HEK293 (cell line): Measurements from ENCODE around the gene MRPL34.

Source experiments
- CTCF ChIA-PET: fragments of 350-600 bp; formaldehyde crosslinking; extraction: SDS; loops from one replicate; lab custom pipeline; 2021; ENCODE audit warnings: antibody characterized with exemption; lab: Yijun Ruan, JAX
- POLR2A ChIA-PET: fragments of 300-600 bp; formaldehyde crosslinking; extraction: SDS; loops from one replicate; lab custom pipeline; 2020; ENCODE audit warnings: antibody characterized with exemption, inconsistent platforms; lab: Yijun Ruan, JAX
- H3K27ac ChIP-seq: fragments of 200-500 bp; sonication (Bioruptor generic); 2 replicates; pipeline ENCODE4 v1.5.1; 2014; ENCODE audit warnings: low read depth, low read length, control low read depth, inconsistent platforms; ENCODE audit errors: extremely low read depth
- H3K36me3 ChIP-seq, 2 experiments: fragments of 200-500 bp in 1 of 2; sonication (Bioruptor generic) in 1 of 2; 1 replicate in 1 of 2; 2 replicates in 1 of 2; pipeline ENCODE4 v1.5.1; 2014 to 2017; ENCODE audit warnings: inconsistent platforms in 2 of 2, low read length in 2 of 2; ENCODE audit not compliant: control insufficient read depth in 2 of 2, insufficient read depth in 1 of 2
- H3K4me1 ChIP-seq: fragments of 200-500 bp; sonication (Bioruptor generic); 2 replicates; pipeline ENCODE4 v1.5.1; 2014; ENCODE audit warnings: mild to moderate bottlenecking, low read length, inconsistent platforms; ENCODE audit not compliant: control insufficient read depth, insufficient read depth
- H3K4me3 ChIP-seq: 2 replicates; pipeline ENCODE4 v1.5.1; 2011; ENCODE audit warnings: low read depth, mild to moderate bottlenecking, control low read depth, low read length, moderate library complexity
- H3K9me3 ChIP-seq: fragments of 200-500 bp; sonication (Bioruptor generic); 2 replicates; pipeline ENCODE4 v1.5.1; 2014; ENCODE audit warnings: low read depth, low read length, inconsistent platforms; ENCODE audit not compliant: control insufficient read depth, insufficient read depth
- ELK4 ChIP-seq: IDR thresholded peaks from 2 replicates; pipeline ENCODE4 v1.6.1; 2011; ENCODE audit warnings: mild to moderate bottlenecking, low read depth, low read length, borderline replicate concordance
- HOXC10 ChIP-seq: sonication (generic); formaldehyde crosslinking; IDR thresholded peaks from 2 replicates; pipeline ENCODE4 v1.8.1; 2023; ENCODE audit warnings: mild to moderate bottlenecking, missing genetic modification reagents
- IKZF3 ChIP-seq: fragments of 450-650 bp; IDR thresholded peaks from 2 replicates; pipeline ENCODE4 v1.5.0; 2018; ENCODE audit warnings: missing biosample characterization, mild to moderate bottlenecking, missing genetic modification characterization, moderate library complexity
- KLF1 ChIP-seq: fragments of 450-650 bp; formaldehyde crosslinking; IDR thresholded peaks from 2 replicates; pipeline ENCODE4 v1.5.1; 2016; ENCODE audit warnings: missing biosample characterization, missing genetic modification characterization
- OSR2 ChIP-seq: fragments of 450-650 bp; formaldehyde crosslinking; IDR thresholded peaks from 2 replicates; pipeline ENCODE4 v1.5.1; 2016; ENCODE audit warnings: missing biosample characterization, missing genetic modification characterization
- PRDM1 ChIP-seq: fragments of 450-650 bp; formaldehyde crosslinking; IDR thresholded peaks from 2 replicates; pipeline ENCODE4; 2016; ENCODE audit warnings: missing biosample characterization, missing genetic modification characterization
- TRIM28 ChIP-seq: IDR thresholded peaks from 2 replicates; pipeline ENCODE4 v1.6.1; 2011; ENCODE audit warnings: low read length, control low read depth, borderline replicate concordance
- ZFP37 ChIP-seq: fragments of 450-650 bp; formaldehyde crosslinking; IDR thresholded peaks from 2 replicates; pipeline ENCODE4 v1.5.1; 2016; ENCODE audit warnings: missing biosample characterization, missing genetic modification characterization
- ZNF10 ChIP-seq: fragments of 450-650 bp; formaldehyde crosslinking; IDR thresholded peaks from 2 replicates; pipeline ENCODE4 v1.5.1; 2017; ENCODE audit warnings: missing biosample characterization, missing genetic modification characterization
- ZNF132 ChIP-seq: fragments of 450-650 bp; formaldehyde crosslinking; IDR thresholded peaks from 2 replicates; pipeline ENCODE4 v1.5.1; 2017; ENCODE audit warnings: missing biosample characterization, missing genetic modification characterization, borderline replicate concordance
- ZNF133 ChIP-seq: fragments of 450-650 bp; formaldehyde crosslinking; IDR thresholded peaks from 2 replicates; pipeline ENCODE4 v1.5.1; 2016; ENCODE audit warnings: missing biosample characterization, missing genetic modification characterization
- ZNF184 ChIP-seq: fragments of 450-650 bp; IDR thresholded peaks from 2 replicates; pipeline ENCODE4 v1.5.1; 2018; ENCODE audit warnings: missing biosample characterization, mild to moderate bottlenecking, missing genetic modification characterization
- ZNF24 ChIP-seq: fragments of 450-650 bp; formaldehyde crosslinking; IDR thresholded peaks from 2 replicates; pipeline ENCODE4 v1.5.1; 2016; ENCODE audit warnings: missing biosample characterization, missing genetic modification characterization
- ZNF394 ChIP-seq: fragments of 450-650 bp; formaldehyde crosslinking; IDR thresholded peaks from 2 replicates; pipeline ENCODE4 v1.5.1; 2016; ENCODE audit warnings: missing biosample characterization, missing genetic modification characterization, mild to moderate bottlenecking, moderate library complexity, borderline replicate concordance
- ZNF501 ChIP-seq: fragments of 450-650 bp; formaldehyde crosslinking; IDR thresholded peaks from 2 replicates; pipeline ENCODE4 v1.5.1; 2016; ENCODE audit warnings: missing biosample characterization, missing genetic modification characterization
- ZNF548 ChIP-seq: fragments of 450-650 bp; formaldehyde crosslinking; IDR thresholded peaks from 2 replicates; pipeline ENCODE4 v1.5.1; 2016; ENCODE audit warnings: missing biosample characterization, missing genetic modification characterization
- ZNF600 ChIP-seq: fragments of 450-650 bp; formaldehyde crosslinking; IDR thresholded peaks from 2 replicates; pipeline ENCODE4 v1.5.1; 2016; ENCODE audit warnings: missing biosample characterization, missing genetic modification characterization
- ZNF654 ChIP-seq: fragments of 450-650 bp; formaldehyde crosslinking; IDR thresholded peaks from 2 replicates; pipeline ENCODE4 v1.5.1; 2016; ENCODE audit warnings: low read depth, missing biosample characterization, missing genetic modification characterization
- ZNF701 ChIP-seq: fragments of 450-650 bp; formaldehyde crosslinking; IDR thresholded peaks from 2 replicates; pipeline ENCODE4 v1.5.1; 2016; ENCODE audit warnings: missing biosample characterization, missing genetic modification characterization
- ZNF747 ChIP-seq: fragments of 450-650 bp; formaldehyde crosslinking; IDR thresholded peaks from 2 replicates; pipeline ENCODE4 v1.5.1; 2016; ENCODE audit warnings: missing biosample characterization, missing genetic modification characterization
- ZNF777 ChIP-seq: fragments of 450-650 bp; formaldehyde crosslinking; IDR thresholded peaks from 2 replicates; pipeline ENCODE4 v1.5.1; 2017; ENCODE audit warnings: missing biosample characterization, missing genetic modification characterization, borderline replicate concordance
- ZNF791 ChIP-seq: fragments of 450-650 bp; formaldehyde crosslinking; IDR thresholded peaks from 2 replicates; pipeline ENCODE4 v1.5.1; 2016; ENCODE audit warnings: missing biosample characterization, missing genetic modification characterization
- ZSCAN18 ChIP-seq: fragments of 450-650 bp; formaldehyde crosslinking; IDR thresholded peaks from 2 replicates; pipeline ENCODE4 v1.5.1; 2016; ENCODE audit warnings: missing biosample characterization, missing genetic modification characterization
- ZSCAN5A ChIP-seq: fragments of 450-650 bp; formaldehyde crosslinking; IDR thresholded peaks from 2 replicates; pipeline ENCODE4 v1.5.1; 2016; ENCODE audit warnings: missing biosample characterization, missing genetic modification characterization
- ZXDB ChIP-seq: fragments of 450-650 bp; formaldehyde crosslinking; IDR thresholded peaks from 2 replicates; pipeline ENCODE4 v1.5.1; 2016; ENCODE audit warnings: missing biosample characterization, missing genetic modification characterization
- TF ChIP-seq, protein P1 (sequence below): fragments of 450-650 bp; formaldehyde crosslinking; IDR thresholded peaks from 2 replicates; pipeline ENCODE4 v1.5.1; 2017; ENCODE audit warnings: missing biosample characterization, missing genetic modification characterization
- TF ChIP-seq, protein P2 (sequence below): fragments of 450-650 bp; formaldehyde crosslinking; IDR thresholded peaks from 2 replicates; pipeline ENCODE4; 2016; ENCODE audit warnings: missing biosample characterization, missing genetic modification characterization

The MRPL34 gene

GRCh38 chr19:17296273-17296672, 9.4 kb upstream of the MRPL34 start:
- H3K27ac ChIP-seq, result no peak overlapping the region
- TF ChIP-seq HOXC10 (CRISPR knock-in tag), result no peak
- TF ChIP-seq ZXDB (tag by site-specific recombination), result no peak
- TF ChIP-seq KLF1 (tag by site-specific recombination), result no peak
- TF ChIP-seq TRIM28, result no peak
- TF ChIP-seq, protein P1, sequence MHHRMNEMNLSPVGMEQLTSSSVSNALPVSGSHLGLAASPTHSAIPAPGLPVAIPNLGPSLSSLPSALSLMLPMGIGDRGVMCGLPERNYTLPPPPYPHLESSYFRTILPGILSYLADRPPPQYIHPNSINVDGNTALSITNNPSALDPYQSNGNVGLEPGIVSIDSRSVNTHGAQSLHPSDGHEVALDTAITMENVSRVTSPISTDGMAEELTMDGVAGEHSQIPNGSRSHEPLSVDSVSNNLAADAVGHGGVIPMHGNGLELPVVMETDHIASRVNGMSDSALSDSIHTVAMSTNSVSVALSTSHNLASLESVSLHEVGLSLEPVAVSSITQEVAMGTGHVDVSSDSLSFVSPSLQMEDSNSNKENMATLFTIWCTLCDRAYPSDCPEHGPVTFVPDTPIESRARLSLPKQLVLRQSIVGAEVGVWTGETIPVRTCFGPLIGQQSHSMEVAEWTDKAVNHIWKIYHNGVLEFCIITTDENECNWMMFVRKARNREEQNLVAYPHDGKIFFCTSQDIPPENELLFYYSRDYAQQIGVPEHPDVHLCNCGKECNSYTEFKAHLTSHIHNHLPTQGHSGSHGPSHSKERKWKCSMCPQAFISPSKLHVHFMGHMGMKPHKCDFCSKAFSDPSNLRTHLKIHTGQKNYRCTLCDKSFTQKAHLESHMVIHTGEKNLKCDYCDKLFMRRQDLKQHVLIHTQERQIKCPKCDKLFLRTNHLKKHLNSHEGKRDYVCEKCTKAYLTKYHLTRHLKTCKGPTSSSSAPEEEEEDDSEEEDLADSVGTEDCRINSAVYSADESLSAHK, result no peak
- TF ChIP-seq ZNF184, result no peak
- TF ChIP-seq, protein P2, sequence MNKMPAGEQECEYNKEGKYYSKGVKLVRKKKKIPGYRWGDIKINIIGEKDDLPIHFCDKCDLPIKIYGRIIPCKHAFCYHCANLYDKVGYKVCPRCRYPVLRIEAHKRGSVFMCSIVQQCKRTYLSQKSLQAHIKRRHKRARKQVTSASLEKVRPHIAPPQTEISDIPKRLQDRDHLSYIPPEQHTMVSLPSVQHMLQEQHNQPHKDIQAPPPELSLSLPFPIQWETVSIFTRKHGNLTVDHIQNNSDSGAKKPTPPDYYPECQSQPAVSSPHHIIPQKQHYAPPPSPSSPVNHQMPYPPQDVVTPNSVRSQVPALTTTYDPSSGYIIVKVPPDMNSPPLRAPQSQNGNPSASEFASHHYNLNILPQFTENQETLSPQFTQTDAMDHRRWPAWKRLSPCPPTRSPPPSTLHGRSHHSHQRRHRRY (tag by site-specific recombination), result no peak
- TF ChIP-seq ZNF600 (tag by site-specific recombination), result peak; percentile 70
- peak; percentile 15; the same call in 1 of the 2 replicates for TF ChIP-seq OSR2 (tag by site-specific recombination)
- no peak for TF ChIP-seq ZNF747 (tag by site-specific recombination)
- TF ChIP-seq ZFP37 (tag by site-specific recombination), result no peak
- no peak for TF ChIP-seq ZSCAN18 (tag by site-specific recombination)
- TF ChIP-seq ZNF791 (tag by site-specific recombination), result no peak
- TF ChIP-seq IKZF3 (tag by site-specific recombination), result no peak
- TF ChIP-seq ZNF10 (tag by site-specific recombination), result 0 out of 2 replicates have a peak, but pooled peaks have one; percentile 11
- TF ChIP-seq ELK4, result no peak
- TF ChIP-seq ZNF654 (tag by site-specific recombination), result peak; percentile 40
- peak; percentile 34; the same call in 1 of the 2 replicates for TF ChIP-seq PRDM1 (tag by site-specific recombination)
- POLR2A ChIA-PET, result interaction anchor here (0.6 kb wide), 1 partner anchor 9 kb away, joined by 3 read pairs; no protein-coding TSS in a partner anchor

GRCh38 chr19:17296976-17297375, 8.7 kb upstream of the MRPL34 start:
- Histone ChIP-seq H3K4me3 (no peak overlapping the region), H3K9me3 (no peaks in the 10 kb centered on the region), H3K4me1 (no peaks in the 10 kb centered on the region), H3K27ac (no peak overlapping the region), H3K36me3 (peaks cover 0 to 54% of the 10 kb centered on the region in 2 experiments; a peak in 2 of 3 replicates)
- POLR2A ChIA-PET, result interaction anchor here (1.0 kb wide), 4 partner anchors 8 to 82 kb away, joined by 3 to 4 read pairs (median 3); partner anchors contain the start of genes ANO8, DDA1 and USE1
- CTCF ChIA-PET, result interaction anchor here (0.7 to 2.1 kb wide), 3 partner anchors 37 to 233 kb away, joined by 3 to 10 read pairs (median 4); no protein-coding TSS in a partner anchor
- TF ChIP-seq ZNF548 (tag by site-specific recombination) (no peak), ZNF394 (tag by site-specific recombination) (no peak), ZNF501 (tag by site-specific recombination) (no peak), ZSCAN5A (tag by site-specific recombination) (no peak), ZNF701 (tag by site-specific recombination) (no peak), ZNF24 (tag by site-specific recombination) (no peak), ZNF747 (tag by site-specific recombination) (no peak), ZNF132 (tag by site-specific recombination) (no peak), ZNF777 (tag by site-specific recombination) (no peak), ZNF133 (tag by site-specific recombination) (no peak)

More at GRCh38 chr19:17296273-17296672, 9.4 kb upstream of the MRPL34 start:
- Histone ChIP-seq H3K9me3 (no peaks in the 10 kb centered on the region), H3K36me3 (peaks cover 0 to 53% of the 10 kb centered on the region in 2 experiments; a peak in 2 of 3 replicates), H3K4me1 (no peaks in the 10 kb centered on the region), H3K4me3 (no peak overlapping the region)
- CTCF ChIA-PET, result interaction anchor here (0.6 to 2.1 kb wide), 5 partner anchors 9 to 233 kb away, joined by 3 to 10 read pairs (median 4); partner anchors contain the start of gene MRPL34
